Tibial artery (tissue), 4 donors: ENCODE data around the gene KLHDC10.

ENCODE experiments used
- DNase-seq, 2 donors: peaks; one replicate each; pipeline ENCODE4 v3.0.0-alpha.2; 2019
- H3K27ac ChIP-seq, 2 donors: fragments of 200-600 bp; sonication (generic) in 1 of 2; 1 replicate in 1 of 2; 2 replicates in 1 of 2; pipeline ENCODE4 v1.5.1; 2018 to 2019; ENCODE audit warnings: mild to moderate bottlenecking in 1 of 2
- H3K27me3 ChIP-seq, 2 donors: fragments of 200-600 bp; sonication (generic) in 1 of 2; one replicate each; pipeline versions ENCODE4 v1.5.1 to v1.6.0; 2016 to 2019
- H3K36me3 ChIP-seq, 3 donors: fragments of 200-600 bp; sonication (generic) in 2 of 3; one replicate each; pipeline ENCODE4 v1.5.1; 2016 to 2019; ENCODE audit warnings: mild to moderate bottlenecking in 2 of 3
- H3K4me1 ChIP-seq, 4 donors: fragments of 200-600 bp; sonication (generic) in 2 of 4; 1 replicate in 3 of 4; 2 replicates in 1 of 4; pipeline ENCODE4 v1.5.1; 2016 to 2019
- H3K4me3 ChIP-seq, 2 donors: fragments of 200-600 bp; sonication (generic) in 1 of 2; 1 replicate in 1 of 2; 2 replicates in 1 of 2; pipeline ENCODE4 v1.5.1; 2018 to 2019; ENCODE audit warnings: mild to moderate bottlenecking in 2 of 2
- H3K9me3 ChIP-seq, 3 donors: fragments of 200-600 bp; sonication (generic) in 1 of 3; one replicate each; pipeline ENCODE4 v1.5.1; 2016 to 2019
- intact Hi-C: fragments of 100-400 bp; cut with DNase I; formaldehyde crosslinking; loops from one replicate; pipeline ENCODE4 v1.15.0; 2023; ENCODE audit warnings: low total_unique reads
- TF ChIP-seq, protein P1 (sequence below), 2 experiments: fragments of 200-600 bp in 1 of 2; fragments of 450-650 bp in 1 of 2; IDR thresholded peaks; one replicate each; pipeline ENCODE4 v1.5.1; 2017 to 2019; ENCODE audit warnings: antibody characterized with exemption in 2 of 2, mild to moderate bottlenecking in 1 of 2, moderate library complexity in 1 of 2

The KLHDC10 gene

DNA sequence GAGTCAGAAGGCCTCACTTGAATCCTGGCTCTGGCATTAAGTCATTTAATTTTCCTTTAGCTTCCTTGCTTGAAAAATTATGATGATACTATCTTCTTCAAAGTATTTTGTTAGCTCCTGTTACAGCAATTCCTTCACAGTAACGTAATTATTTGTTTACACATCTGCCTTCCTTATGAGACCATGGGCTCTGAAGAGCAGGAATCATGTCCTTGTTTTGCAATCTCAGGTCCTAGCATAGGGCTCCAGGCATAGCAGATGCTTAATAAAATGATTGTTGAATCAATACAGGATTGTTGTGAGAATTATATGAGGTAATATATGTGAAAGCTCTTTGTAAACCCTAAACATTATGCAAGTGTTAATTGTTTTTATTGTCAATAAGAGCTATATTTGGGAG is 25.5 kb downstream of the KLHDC10 start:
- Histone ChIP-seq H3K27ac (no peak overlapping the region), H3K36me3 (no peaks in the 10 kb centered on the region), H3K4me1 (peaks cover 0 to 6% (median 3%) of the 10 kb centered on the region in 4 donors), H3K27me3 (no peaks in the 10 kb centered on the region), H3K9me3 (no peaks in the 10 kb centered on the region), H3K4me3 (no peak overlapping the region)
- TF ChIP-seq, protein P1, sequence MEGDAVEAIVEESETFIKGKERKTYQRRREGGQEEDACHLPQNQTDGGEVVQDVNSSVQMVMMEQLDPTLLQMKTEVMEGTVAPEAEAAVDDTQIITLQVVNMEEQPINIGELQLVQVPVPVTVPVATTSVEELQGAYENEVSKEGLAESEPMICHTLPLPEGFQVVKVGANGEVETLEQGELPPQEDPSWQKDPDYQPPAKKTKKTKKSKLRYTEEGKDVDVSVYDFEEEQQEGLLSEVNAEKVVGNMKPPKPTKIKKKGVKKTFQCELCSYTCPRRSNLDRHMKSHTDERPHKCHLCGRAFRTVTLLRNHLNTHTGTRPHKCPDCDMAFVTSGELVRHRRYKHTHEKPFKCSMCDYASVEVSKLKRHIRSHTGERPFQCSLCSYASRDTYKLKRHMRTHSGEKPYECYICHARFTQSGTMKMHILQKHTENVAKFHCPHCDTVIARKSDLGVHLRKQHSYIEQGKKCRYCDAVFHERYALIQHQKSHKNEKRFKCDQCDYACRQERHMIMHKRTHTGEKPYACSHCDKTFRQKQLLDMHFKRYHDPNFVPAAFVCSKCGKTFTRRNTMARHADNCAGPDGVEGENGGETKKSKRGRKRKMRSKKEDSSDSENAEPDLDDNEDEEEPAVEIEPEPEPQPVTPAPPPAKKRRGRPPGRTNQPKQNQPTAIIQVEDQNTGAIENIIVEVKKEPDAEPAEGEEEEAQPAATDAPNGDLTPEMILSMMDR (IDR thresholded peaks at IDR 0.05): no peak
- intact Hi-C loops: no loop called here
- no peak for DNase-seq

DNA sequence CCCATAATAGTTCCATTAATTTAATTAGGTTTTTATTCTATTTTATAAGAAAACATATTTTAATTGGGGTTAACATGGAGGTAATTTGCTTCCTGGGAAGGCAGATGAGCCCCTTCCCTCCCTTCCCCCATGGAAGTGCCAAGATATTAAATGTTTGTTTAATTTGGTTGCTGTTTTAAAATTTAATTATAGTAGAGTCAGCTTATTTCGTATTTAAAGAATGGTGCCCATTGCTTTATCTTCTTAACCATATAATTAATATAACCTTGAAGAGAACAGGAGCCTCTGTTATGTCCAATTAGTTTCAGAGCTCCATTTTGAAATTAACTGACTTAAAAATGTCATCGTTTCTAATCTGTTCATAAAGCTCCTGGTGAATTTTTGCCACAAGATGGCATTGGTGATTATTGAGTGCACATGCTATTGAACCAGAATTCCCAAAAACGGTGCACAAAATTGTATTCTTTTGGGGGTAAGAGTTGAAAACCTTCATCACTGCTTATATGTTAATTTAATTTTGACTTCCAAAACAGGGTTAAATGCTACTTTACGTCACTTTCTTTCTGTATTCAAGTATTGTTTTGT is 26.0 kb downstream of the KLHDC10 start:
- intact Hi-C loops: no loop called here
- TF ChIP-seq, protein P1 (IDR thresholded peaks at IDR 0.05): peak in 1 of 2 experiments; percentile 22
- Histone ChIP-seq H3K9me3 (no peaks in the 10 kb centered on the region), H3K4me3 (no peak overlapping the region), H3K27ac (no peak overlapping the region), H3K27me3 (no peaks in the 10 kb centered on the region), H3K36me3 (no peaks in the 10 kb centered on the region), H3K4me1 (peaks cover 0 to 6% (median 3%) of the 10 kb centered on the region in 4 donors)
- no peak for DNase-seq

DNA sequence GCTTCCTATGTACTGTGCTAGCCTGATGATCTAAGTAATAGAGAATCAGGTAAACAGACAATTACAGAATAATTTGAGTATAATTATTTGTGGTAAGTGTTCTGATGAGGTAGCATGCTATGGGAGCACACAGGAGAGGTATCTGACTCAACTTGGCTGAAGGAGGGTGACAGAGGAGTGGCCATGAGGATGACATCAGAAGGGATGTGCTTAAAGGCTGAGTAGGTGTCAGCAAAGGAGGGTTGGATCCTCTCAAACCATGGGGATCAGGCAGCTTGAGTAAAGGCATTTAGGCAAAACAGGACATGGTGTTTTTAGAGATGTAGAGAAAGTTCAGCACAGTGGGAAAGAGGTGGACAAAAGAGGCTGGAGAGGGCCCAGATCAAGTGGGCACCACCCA is 29.0 kb downstream of the KLHDC10 start:
- intact Hi-C loops: no loop called here
- Histone ChIP-seq H3K9me3 (no peaks in the 10 kb centered on the region), H3K36me3 (no peaks in the 10 kb centered on the region), H3K4me1 (peaks cover 0 to 6% (median 3%) of the 10 kb centered on the region in 4 donors), H3K4me3 (no peak overlapping the region), H3K27ac (no peak overlapping the region), H3K27me3 (no peaks in the 10 kb centered on the region)
- no peak for DNase-seq
- TF ChIP-seq, protein P1 (IDR thresholded peaks at IDR 0.05): no peak

DNA sequence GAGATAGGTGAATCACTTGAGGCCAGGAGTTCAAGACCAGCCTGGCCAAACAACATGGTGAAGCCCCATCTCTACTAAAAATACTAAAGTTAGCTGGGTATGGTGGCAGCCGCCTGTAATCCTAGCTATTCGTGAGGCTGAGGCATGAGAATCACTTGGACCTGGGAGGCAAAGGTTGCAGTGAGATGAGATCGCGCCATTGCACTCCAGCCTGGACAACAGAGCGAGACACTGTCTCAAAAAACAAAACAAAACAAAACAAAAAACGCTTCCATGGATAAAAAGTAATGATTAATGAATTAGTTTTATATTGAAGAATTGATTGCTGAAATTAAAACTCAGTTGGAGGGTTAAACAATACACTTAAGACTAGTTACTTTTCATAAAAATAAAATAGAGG is 32.3 kb downstream of the KLHDC10 start:
- no peak overlapping the region for H3K4me3 ChIP-seq
- no peaks in the 10 kb centered on the region for H3K36me3 ChIP-seq
- TF ChIP-seq, protein P1 (IDR thresholded peaks at IDR 0.05): no peak
- H3K27ac ChIP-seq: no peak overlapping the region
- H3K9me3 ChIP-seq: no peaks in the 10 kb centered on the region
- no peaks in the 10 kb centered on the region for H3K27me3 ChIP-seq
- intact Hi-C loops: no loop called here
- H3K4me1 ChIP-seq: no peaks in the 10 kb centered on the region
- no peak for DNase-seq

DNA sequence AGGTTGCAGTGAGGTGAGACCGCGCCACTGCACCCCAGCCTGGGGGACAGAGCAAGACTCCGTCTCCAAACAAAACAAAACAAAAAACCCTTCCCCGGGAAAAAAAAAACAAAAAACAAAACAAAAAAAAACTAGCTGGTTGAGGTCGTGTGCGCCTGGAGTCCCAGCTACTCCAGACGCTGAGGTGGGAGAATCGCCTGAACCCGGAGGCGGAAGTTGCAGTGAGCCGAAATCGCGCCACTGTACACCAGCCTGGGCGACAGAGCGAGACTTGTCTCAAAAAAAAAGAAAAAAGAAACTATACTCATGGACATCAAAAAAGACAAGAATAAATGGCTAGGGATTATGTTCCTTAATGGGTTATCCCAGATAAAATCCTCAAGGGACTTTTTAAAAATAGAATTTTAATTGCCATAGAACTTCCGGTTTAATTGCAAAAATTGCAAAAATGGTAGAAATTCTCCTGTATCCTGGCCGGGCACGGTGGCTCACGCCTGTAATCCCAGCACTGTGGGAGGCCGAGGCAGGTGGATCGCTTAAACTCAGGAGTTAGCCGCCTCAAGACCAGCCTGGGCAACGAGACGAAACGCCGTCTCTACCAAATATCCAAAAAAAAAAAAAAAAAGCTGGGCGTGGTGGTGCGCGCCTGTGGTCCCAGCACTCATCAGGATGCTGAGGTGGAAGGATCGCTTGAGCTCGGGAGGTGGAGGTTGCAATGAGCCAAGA is 37.8 kb downstream of the KLHDC10 start:
- no peaks in the 10 kb centered on the region for H3K27me3 ChIP-seq
- H3K4me1 ChIP-seq: no peaks in the 10 kb centered on the region
- H3K4me3 ChIP-seq: no peak overlapping the region
- no peaks in the 10 kb centered on the region for H3K36me3 ChIP-seq
- intact Hi-C loops: no loop called here
- TF ChIP-seq, protein P1 (IDR thresholded peaks at IDR 0.05): no peak
- H3K9me3 ChIP-seq: no peaks in the 10 kb centered on the region
- no peak for DNase-seq
- no peak overlapping the region for H3K27ac ChIP-seq
